SK-N-SH (cell line): ENCODE measurements around the gene EXPH5. TPM values are rescaled to one million over a fixed set of nuclear protein-coding genes. Genes with fewer than 3 reads are reported as not detected.

Experiments
- CTCF ChIA-PET: fragments of 300-600, 350-600 bp; formaldehyde crosslinking; extraction: SDS; loops from one replicate; lab custom pipeline; 2021; lab: Yijun Ruan, JAX
- POLR2A ChIA-PET: fragments of 350-600 bp; sonication (Branson Sonifier 250); formaldehyde crosslinking; extraction: SDS; loops from one replicate; lab custom pipeline; 2020; ENCODE audit warnings: antibody characterized with exemption, inconsistent platforms; lab: Yijun Ruan, JAX
- DNase-seq: peaks from one replicate; pipeline ENCODE4 v3.0.0; 2012
- H2AFZ ChIP-seq: fragments of 200-600 bp; sonication (generic); 2 replicates; pipeline ENCODE4 v1.8.1; 2016; ENCODE audit warnings: antibody characterized with exemption, mild to moderate bottlenecking, low read depth
- H3F3A ChIP-seq: fragments of 200-600 bp; sonication (generic); replicated peaks from 2 replicates; pipeline ENCODE3; 2016; ENCODE audit warnings: antibody characterized with exemption, mild to moderate bottlenecking; ENCODE audit not compliant: insufficient read depth
- H3K27ac ChIP-seq, 2 experiments: fragments of 200-500 bp in 1 of 2; fragments of 200-600 bp in 1 of 2; sonication (Bioruptor generic) in 1 of 2; sonication (generic), shearing (Covaris generic) in 1 of 2; 2 replicates each; pipeline versions ENCODE4 v1.5.1 to v1.6.1; 2014 to 2016; ENCODE audit warnings: low read depth in 2 of 2, inconsistent platforms in 1 of 2, low read length in 1 of 2, mild to moderate bottlenecking in 1 of 2, mixed read lengths in 1 of 2
- H3K27me3 ChIP-seq: fragments of 200-600 bp; sonication (generic), shearing (Covaris generic); 2 replicates; pipeline ENCODE4 v1.6.1; 2016; ENCODE audit warnings: mixed run types; ENCODE audit not compliant: insufficient read depth
- H3K36me3 ChIP-seq, 2 experiments: fragments of 200-500 bp in 1 of 2; fragments of 200-600 bp in 1 of 2; sonication (Bioruptor generic) in 1 of 2; sonication (generic) in 1 of 2; replicated peaks in 1 of 2; 2 replicates each; pipeline versions ENCODE3 to v1.5.1; 2014 to 2016; ENCODE audit warnings: low read length in 1 of 2, mild to moderate bottlenecking in 1 of 2; ENCODE audit not compliant: insufficient read depth in 2 of 2, control insufficient read depth in 1 of 2
- H3K4me1 ChIP-seq, 2 experiments: fragments of 200-500 bp in 1 of 2; fragments of 200-600 bp in 1 of 2; sonication (Bioruptor generic) in 1 of 2; sonication (generic), shearing (Covaris generic) in 1 of 2; 2 replicates each; pipeline versions ENCODE4 v1.5.1 to v1.6.1; 2014 to 2016; ENCODE audit warnings: low read depth in 1 of 2, low read length in 1 of 2, mixed run types in 1 of 2; ENCODE audit not compliant: insufficient read depth in 2 of 2, control insufficient read depth in 1 of 2
- H3K4me2 ChIP-seq: fragments of 200-600 bp; sonication (generic), shearing (Covaris generic); 2 replicates; pipeline ENCODE4 v1.6.1; 2017; ENCODE audit warnings: mixed run types
- H3K4me3 ChIP-seq, 2 experiments: fragments of 200-500 bp in 1 of 2; fragments of 200-600 bp in 1 of 2; sonication (Bioruptor generic) in 1 of 2; sonication (generic), shearing (Covaris generic) in 1 of 2; 2 replicates each; pipeline versions ENCODE4 v1.5.1 to v1.8.1; 2014 to 2016; ENCODE audit warnings: low read depth in 2 of 2, inconsistent platforms in 1 of 2, low read length in 1 of 2, mild to moderate bottlenecking in 1 of 2, mixed read lengths in 1 of 2, moderate library complexity in 1 of 2
- H3K79me2 ChIP-seq: fragments of 200-600 bp; sonication (generic); 2 replicates; pipeline ENCODE4 v1.8.1; 2017; ENCODE audit warnings: mild to moderate bottlenecking; ENCODE audit not compliant: insufficient read depth
- H3K9ac ChIP-seq: fragments of 200-600 bp; sonication (generic); 2 replicates; pipeline ENCODE4 v1.6.1; 2017; ENCODE audit warnings: mixed run types
- H3K9me2 ChIP-seq: fragments of 200-600 bp; sonication (generic); 2 replicates; pipeline ENCODE4 v1.6.1; 2017; ENCODE audit warnings: mixed run types
- H3K9me3 ChIP-seq: fragments of 200-600 bp; sonication (generic); 2 replicates; pipeline ENCODE4 v1.6.1; 2017; ENCODE audit warnings: mixed run types, mild to moderate bottlenecking, moderate library complexity
- H4K20me1 ChIP-seq: fragments of 200-600 bp; sonication (generic); 2 replicates; pipeline ENCODE4 v1.6.1; 2017; ENCODE audit warnings: mild to moderate bottlenecking, mixed run types; ENCODE audit not compliant: insufficient read depth
- FOSL2 ChIP-seq: IDR thresholded peaks from 2 replicates; pipeline ENCODE4 v1.4.0; 2012; ENCODE audit warnings: low read depth, mild to moderate bottlenecking, moderate library complexity, borderline replicate concordance
- FOXJ3 ChIP-seq: sonication (generic); formaldehyde crosslinking; IDR thresholded peaks from 2 replicates; pipeline ENCODE4 v1.5.1; 2020; ENCODE audit warnings: mild to moderate bottlenecking, missing genetic modification reagents
- IRF3 ChIP-seq: fragments of 150-350 bp; IDR thresholded peaks from 2 replicates; pipeline ENCODE4 v1.6.1; 2016; ENCODE audit warnings: mild to moderate bottlenecking, low read depth, low read length
- JUND ChIP-seq: IDR thresholded peaks from 2 replicates; pipeline ENCODE4 v1.4.0; 2012
- NRF1 ChIP-seq: IDR thresholded peaks from 2 replicates; pipeline ENCODE4 v1.6.1; 2012; ENCODE audit warnings: low read depth, mild to moderate bottlenecking, low read length
- POLR2AphosphoS5 ChIP-seq: IDR thresholded peaks from 2 replicates; pipeline ENCODE4 v1.6.1; 2012; ENCODE audit warnings: low read depth, low read length
- REST ChIP-seq: IDR thresholded peaks from 2 replicates; pipeline ENCODE4 v1.6.1; 2012; ENCODE audit warnings: mild to moderate bottlenecking, low read depth, low read length, moderate library complexity
- SMC3 ChIP-seq: IDR thresholded peaks from 2 replicates; pipeline ENCODE4 v1.6.1; 2012; ENCODE audit warnings: low read depth, low read length, improper control_type of control experiment
- TAF1 ChIP-seq: IDR thresholded peaks from 2 replicates; pipeline ENCODE4 v1.6.1; 2012; ENCODE audit warnings: low read depth, mild to moderate bottlenecking, low read length, moderate library complexity, borderline replicate concordance
- WGBS: methylation state at CpG from one replicate; pipeline ENCODE4 v1.1.6; 2017; ENCODE audit warnings: low lambda C conversion rate; 5-methylcytosine and 5-hydroxymethylcytosine counted together
- polyA plus RNA-seq, 3 experiments: library from polyadenylated mRNA; depleted of rRNA; stranded (reverse); fragments of >200 nt; gene quantifications; 2 replicates each; pipeline ENCODE4 v1.2.3, GENCODE V29; 2012
- TF ChIP-seq, protein P1 (sequence below): fragments of 200-600 bp; sonication (generic); IDR thresholded peaks from 2 replicates; pipeline ENCODE4 v1.6.1; 2017; ENCODE audit warnings: antibody characterized with exemption, mild to moderate bottlenecking, moderate library complexity

EXPH5 gene
- polyA plus RNA-seq, 1 of the 3 experiments (the other 2 are of a cell fraction), result 0.05 TPM

DNA sequence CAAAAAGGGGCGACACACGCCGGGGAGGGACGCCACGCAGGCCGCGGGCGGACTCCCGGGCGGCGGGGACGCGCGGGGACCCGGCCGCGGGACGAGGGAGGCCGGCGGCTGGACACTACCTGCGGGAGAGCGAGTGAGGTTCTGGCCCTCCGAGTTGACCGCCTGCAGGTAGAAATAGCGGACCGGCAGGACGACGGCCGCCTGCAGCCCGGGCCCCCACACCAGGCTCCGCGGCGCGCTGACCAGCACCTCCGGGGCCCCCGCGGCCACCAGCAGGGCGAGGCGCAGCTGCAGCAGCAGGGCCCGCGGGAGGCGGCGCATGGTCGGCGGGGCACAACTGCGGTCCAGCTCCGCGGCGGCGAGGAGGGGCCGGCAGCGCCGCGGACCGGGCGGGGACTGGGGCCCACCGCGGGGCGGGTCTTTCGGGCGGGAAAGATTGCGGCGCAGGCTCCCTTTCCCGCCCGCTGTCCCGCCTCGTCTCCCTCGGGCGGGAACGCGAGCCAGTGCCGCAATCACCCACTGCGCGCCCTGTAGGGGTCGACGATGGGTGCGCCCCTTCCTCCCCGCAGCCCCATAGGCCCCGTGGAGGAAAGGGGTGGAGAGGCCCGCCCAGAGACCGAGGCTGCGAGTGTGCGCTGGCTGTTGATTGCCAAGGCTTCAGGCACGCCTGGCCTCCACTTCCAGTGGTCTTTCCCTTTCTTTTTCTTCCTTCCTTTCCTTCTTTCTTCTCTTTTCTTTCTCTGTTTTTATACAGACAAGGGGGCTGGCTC is 95.3 kb downstream of the EXPH5 start, which contains the start of gene POGLUT3:
POGLUT3 (minus strand) TSS at position 339 of the 770 bp plus-strand sequence; CDS start at position 321, 18 bp downstream.
- Histone ChIP-seq H3K27ac (peak within 1 kb of the TSS; percentile 83 to 87), H3K9me3 (no peaks in the 10 kb centered on the region), H3K9ac (peak within 1 kb of the TSS; percentile 76), H3K79me2 (peaks cover 15% of the 10 kb centered on the region; the same call in 1 of the 2 replicates), H4K20me1 (no peaks in the 10 kb centered on the region), H3K36me3 (no peaks in the 10 kb centered on the region), H3K4me3 (peak within 1 kb of the TSS; percentile 61 to 75), H3F3A (peaks cover 6% of the 10 kb centered on the region), H2AFZ (peak within 1 kb of the TSS; percentile 80), H3K9me2 (no peaks in the 10 kb centered on the region), H3K27me3 (no peaks in the 10 kb centered on the region), H3K4me2 (peak within 1 kb of the TSS; percentile 74), H3K4me1 (peaks cover 0 to 11% of the 10 kb centered on the region in 2 experiments; a peak in 2 of 4 replicates)
- DNase-seq, result peak; percentile 93
- 9% methylated on average over 9 of the region's 84 CpGs for WGBS
- ChIA-PET POLR2A (no interaction called here), CTCF (interaction anchor here (0.7 kb wide), 1 partner anchor 9 kb away, joined by 4 read pairs; no protein-coding TSS in a partner anchor)
- TF ChIP-seq SMC3 (no peak), IRF3 (no peak), REST (peak; percentile 33; the same call in 1 of the 2 replicates), JUND (no peak), NRF1 (peak; percentile 20; the same call in 1 of the 2 replicates), FOXJ3 (CRISPR knock-in tag) (0 out of 2 replicates have a peak, but pooled peaks have one; percentile 29)

- ChIA-PET POLR2A (no interaction called here), CTCF (no interaction called here)
- peaks cover 6% of the 10 kb centered on the region for H3F3A ChIP-seq
- peak overlapping the region; percentile 74 for H3K4me2 ChIP-seq
- peak overlapping the region; percentile 83 to 87 for H3K27ac ChIP-seq
- DNase-seq, result peak; percentile 73
- no peaks in the 10 kb centered on the region for H3K27me3 ChIP-seq
- H4K20me1 ChIP-seq, result no peaks in the 10 kb centered on the region
- H3K4me3 ChIP-seq, result peak overlapping the region; percentile 61 to 75
- no peaks in the 10 kb centered on the region for H3K9me3 ChIP-seq
- peaks cover 0 to 11% of the 10 kb centered on the region in 2 experiments; a peak in 2 of 4 replicates for H3K4me1 ChIP-seq
- peaks cover 15% of the 10 kb centered on the region; the same call in 1 of the 2 replicates for H3K79me2 ChIP-seq
- peak overlapping the region; percentile 76 for H3K9ac ChIP-seq
- H2AFZ ChIP-seq, result peak overlapping the region; percentile 80
- H3K9me2 ChIP-seq, result no peaks in the 10 kb centered on the region
- 8% methylated on average over 30 of the region's 30 CpGs for WGBS
- H3K36me3 ChIP-seq, result no peaks in the 10 kb centered on the region
- peak; percentile 93 for TF ChIP-seq POLR2AphosphoS5
- TF ChIP-seq, protein P1, sequence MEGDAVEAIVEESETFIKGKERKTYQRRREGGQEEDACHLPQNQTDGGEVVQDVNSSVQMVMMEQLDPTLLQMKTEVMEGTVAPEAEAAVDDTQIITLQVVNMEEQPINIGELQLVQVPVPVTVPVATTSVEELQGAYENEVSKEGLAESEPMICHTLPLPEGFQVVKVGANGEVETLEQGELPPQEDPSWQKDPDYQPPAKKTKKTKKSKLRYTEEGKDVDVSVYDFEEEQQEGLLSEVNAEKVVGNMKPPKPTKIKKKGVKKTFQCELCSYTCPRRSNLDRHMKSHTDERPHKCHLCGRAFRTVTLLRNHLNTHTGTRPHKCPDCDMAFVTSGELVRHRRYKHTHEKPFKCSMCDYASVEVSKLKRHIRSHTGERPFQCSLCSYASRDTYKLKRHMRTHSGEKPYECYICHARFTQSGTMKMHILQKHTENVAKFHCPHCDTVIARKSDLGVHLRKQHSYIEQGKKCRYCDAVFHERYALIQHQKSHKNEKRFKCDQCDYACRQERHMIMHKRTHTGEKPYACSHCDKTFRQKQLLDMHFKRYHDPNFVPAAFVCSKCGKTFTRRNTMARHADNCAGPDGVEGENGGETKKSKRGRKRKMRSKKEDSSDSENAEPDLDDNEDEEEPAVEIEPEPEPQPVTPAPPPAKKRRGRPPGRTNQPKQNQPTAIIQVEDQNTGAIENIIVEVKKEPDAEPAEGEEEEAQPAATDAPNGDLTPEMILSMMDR, result no peak
- TF ChIP-seq IRF3, result no peak
- peak; percentile 97 for TF ChIP-seq FOSL2
- TF ChIP-seq TAF1, result peak; percentile 84
- peak; percentile 17; the same call in 1 of the 2 replicates for TF ChIP-seq REST
These were observed 96.1 kb downstream of the EXPH5 start for GRCh38 chr11:108497317-108498045.
